Measurements from ENCODE around the gene DPYSL5. TPM values are rescaled to one million over a fixed set of nuclear protein-coding genes. Genes with fewer than 3 reads are reported as not detected.

DPYSL5 gene
- total RNA-seq, 6 experiments from 2014 or later: not detected

GRCh38 chr2:26890341-26891000, 42.5 kb downstream of the DPYSL5 start:
- 79% methylated on average over 9 of the region's 11 CpGs for WGBS (ENCODE audit: insufficient coverage, low coverage, low lambda C conversion rate, missing lambda C conversion rate)
- Histone ChIP-seq H3K4me1 (no peaks in the 10 kb centered on the region), H3K27ac (no peak overlapping the region)

GRCh38 chr2:26892133-26892532, 44.2 kb downstream of the DPYSL5 start:
- DNase-seq (no peak), ATAC-seq (no peak)
- intact Hi-C loops (cut with DNase I): no loop called here
- Histone ChIP-seq H3K4me3 (no peak overlapping the region), H3K4me1 (no peaks in the 10 kb centered on the region), H3K9me3 (no peaks in the 10 kb centered on the region), H3K36me3 (no peaks in the 10 kb centered on the region), H3K27me3 (no peaks in the 10 kb centered on the region), H3K27ac (no peak overlapping the region)
- WGBS (ENCODE audit: insufficient coverage, low coverage, low lambda C conversion rate, missing lambda C conversion rate): 58% methylated on average over 3 of the region's 3 CpGs
- TF ChIP-seq CTCF (IDR thresholded peaks at IDR 0.05): no peak
- TF ChIP-seq POLR2A (IDR thresholded peaks at IDR 0.05): no peak

More at GRCh38 chr2:26890341-26891000, 42.5 kb downstream of the DPYSL5 start:
- H3K27me3 ChIP-seq: no peaks in the 10 kb centered on the region
- H3K9me3 ChIP-seq: no peaks in the 10 kb centered on the region
- intact Hi-C loops (cut with DNase I): no loop called here
- DNase-seq: no peak
- no peak for ATAC-seq
- H3K36me3 ChIP-seq: no peaks in the 10 kb centered on the region
- no peak overlapping the region for H3K4me3 ChIP-seq
- no peak for TF ChIP-seq CTCF (IDR thresholded peaks at IDR 0.05)
- TF ChIP-seq POLR2A (IDR thresholded peaks at IDR 0.05): no peak

GRCh38 chr2:26892922-26893524, 45.1 kb downstream of the DPYSL5 start:
- Histone ChIP-seq H3K27me3 (no peaks in the 10 kb centered on the region), H3K27ac (no peak overlapping the region), H3K9me3 (no peaks in the 10 kb centered on the region), H3K4me1 (no peaks in the 10 kb centered on the region), H3K4me3 (no peak overlapping the region), H3K36me3 (no peaks in the 10 kb centered on the region)
- TF ChIP-seq CTCF (IDR thresholded peaks at IDR 0.05) (no peak), POLR2A (IDR thresholded peaks at IDR 0.05) (no peak)
- 88% methylated on average over 2 of the region's 3 CpGs for WGBS (ENCODE audit: insufficient coverage, low coverage, low lambda C conversion rate, missing lambda C conversion rate)
- no peak for DNase-seq
- intact Hi-C loops (cut with DNase I): no loop called here
- ATAC-seq: no peak

GRCh38 chr2:26894136-26894535, 46.2 kb downstream of the DPYSL5 start:
- Histone ChIP-seq H3K4me1 (no peaks in the 10 kb centered on the region), H3K4me3 (no peak overlapping the region), H3K27me3 (no peaks in the 10 kb centered on the region), H3K27ac (no peak overlapping the region), H3K9me3 (no peaks in the 10 kb centered on the region), H3K36me3 (no peaks in the 10 kb centered on the region)
- TF ChIP-seq CTCF (IDR thresholded peaks at IDR 0.05) (no peak), POLR2A (IDR thresholded peaks at IDR 0.05) (no peak)
- DNase-seq: no peak
- no peak for ATAC-seq
- 59% methylated on average over 2 of the region's 2 CpGs for WGBS (ENCODE audit: insufficient coverage, low coverage, low lambda C conversion rate, missing lambda C conversion rate)
- intact Hi-C loops (cut with DNase I): no loop called here

All from right lobe of liver (tissue), 6 donors.